GM19397 (cell line): ENCODE measurements around the gene CHD2.
"Not testable (repeated sequence)": the region's sequence is repeated elsewhere in the genome, so short reads cannot be mapped to it uniquely, and the experiment has no call there.

Source experiments
- ATAC-seq: cut with Tn5 transposase; IDR thresholded peaks from one replicate; pipeline ENCODE4 v1.9.1; 2021; ENCODE audit warnings: mild to moderate bottlenecking, moderate library complexity; ENCODE audit not compliant: unreplicated experiment

Gene CHD2

DNA sequence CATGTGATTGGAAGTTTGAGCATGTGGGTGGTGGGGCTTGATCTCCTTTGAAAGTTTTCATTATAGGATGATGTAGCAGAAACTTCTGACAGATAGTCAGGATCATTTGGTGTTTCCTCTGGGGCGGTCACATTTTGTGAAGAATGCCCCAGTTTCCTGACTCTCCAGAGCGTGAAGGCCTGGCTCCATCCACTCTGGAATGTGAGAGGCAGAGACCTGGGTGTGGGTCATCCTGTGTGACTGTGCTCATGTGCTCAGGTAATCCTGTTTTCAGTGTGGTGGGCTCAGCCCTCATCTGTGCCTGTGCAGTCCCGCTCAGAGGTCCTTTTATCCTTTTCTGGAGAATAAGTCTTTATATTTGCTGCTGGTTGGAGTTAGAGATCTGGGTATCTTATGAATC lies 107.9 kb downstream of the CHD2 start:
- no peak for ATAC-seq

- ATAC-seq: no peak
Measured at GRCh38 chr15:93012786-93013185, 112.7 kb downstream of the CHD2 start.

- no peak for ATAC-seq
Measured at GRCh38 chr15:93017526-93017925, 117.4 kb downstream of the CHD2 start.

GRCh38 chr15:93018574-93018973 lies 118.5 kb downstream of the CHD2 start:
- no peak for ATAC-seq

GRCh38 chr15:93019090-93019489 lies 119.0 kb downstream of the CHD2 start:
- ATAC-seq: no peak

DNA sequence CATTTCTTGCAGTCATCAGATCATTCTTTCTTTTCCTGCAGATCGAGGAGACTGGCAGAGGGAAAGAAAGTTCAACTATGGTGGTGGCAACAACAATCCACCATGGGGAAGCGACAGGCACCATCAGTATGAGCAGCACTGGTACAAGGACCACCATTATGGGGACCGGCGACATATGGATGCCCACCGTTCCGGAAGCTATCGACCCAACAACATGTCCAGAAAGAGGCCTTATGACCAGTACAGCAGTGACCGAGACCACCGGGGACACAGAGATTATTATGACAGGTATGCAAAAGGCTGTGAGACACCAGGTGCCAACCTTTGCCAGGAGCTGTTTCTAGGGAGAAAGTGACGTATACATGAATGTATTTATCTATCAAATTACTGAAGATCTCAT lies 119.8 kb downstream of the CHD2 start:
- ATAC-seq: no peak

GRCh38 chr15:93020976-93021772 lies 121.0 kb downstream of the CHD2 start:
- peak; percentile 54 for ATAC-seq

- ATAC-seq: no peak
Measured at GRCh38 chr15:93024293-93024692, 124.2 kb downstream of the CHD2 start.

DNA sequence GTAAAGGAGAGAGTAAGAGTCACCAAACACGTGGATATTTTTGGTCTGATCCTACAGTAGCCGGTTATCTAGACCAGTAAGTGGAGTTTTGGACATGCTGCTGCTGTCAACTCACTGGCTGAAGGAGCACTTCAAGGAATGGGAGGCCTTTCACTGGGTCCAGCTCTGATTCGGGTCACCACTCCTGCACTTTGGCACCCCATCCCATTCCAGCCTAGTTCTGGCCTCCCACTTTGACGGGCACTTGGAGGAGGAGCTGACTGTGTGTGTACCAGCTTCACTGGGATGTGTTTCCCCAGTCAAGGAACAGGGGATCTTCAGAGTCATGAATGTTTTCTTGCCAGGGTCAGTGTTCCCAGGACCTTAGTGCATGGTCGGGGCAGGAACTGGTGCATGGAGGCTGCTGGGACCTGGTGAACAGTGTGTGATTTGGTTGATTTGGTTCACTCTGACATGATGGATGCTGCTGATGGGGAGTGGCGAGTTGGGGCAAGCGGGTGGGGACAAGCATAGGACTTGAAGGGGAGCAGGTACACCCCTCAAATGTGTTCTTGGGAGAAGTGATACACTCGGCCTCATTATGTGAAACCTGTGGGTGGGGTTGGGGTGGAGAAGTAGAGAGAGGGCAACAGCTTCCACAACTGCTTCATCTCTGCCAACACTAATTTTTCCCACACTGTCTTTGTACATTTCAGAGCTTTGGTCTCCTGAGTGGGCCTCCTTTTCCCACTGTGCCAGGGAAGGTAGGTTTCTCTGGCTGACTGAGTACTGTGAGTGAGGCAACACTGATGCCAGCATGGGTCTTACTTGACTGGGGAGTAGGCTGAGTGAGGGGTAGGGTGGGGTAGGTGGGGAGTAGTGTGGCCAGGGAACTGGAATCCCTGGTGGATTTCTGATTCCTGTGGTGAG lies 124.8 kb downstream of the CHD2 start:
- no peak for ATAC-seq

DNA sequence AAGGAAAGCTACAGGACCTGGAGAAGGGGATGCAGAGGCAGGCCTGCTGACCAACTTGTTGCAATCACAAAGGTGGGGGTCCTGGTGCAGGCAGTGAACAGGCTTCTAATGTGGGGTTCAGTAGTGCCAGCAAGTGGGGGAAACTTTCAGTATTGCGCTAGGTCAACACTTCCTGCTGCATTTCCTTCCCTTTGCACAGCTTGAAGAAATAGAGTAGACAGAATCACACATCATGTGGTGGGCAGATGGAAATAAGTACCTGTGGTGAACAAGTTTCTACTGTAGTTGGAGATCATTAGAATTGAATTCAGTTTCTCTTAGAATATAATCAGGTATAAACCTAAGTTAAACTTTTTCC lies 125.5 kb downstream of the CHD2 start:
- no peak for ATAC-seq

- no peak for ATAC-seq
Measured at GRCh38 chr15:93026380-93026817, 126.3 kb downstream of the CHD2 start.

- ATAC-seq: no peak
Measured at GRCh38 chr15:93027413-93027812, 127.3 kb downstream of the CHD2 start.

GRCh38 chr15:93028111-93028631 lies 128.0 kb downstream of the CHD2 start:
- ATAC-seq: no peak

DNA sequence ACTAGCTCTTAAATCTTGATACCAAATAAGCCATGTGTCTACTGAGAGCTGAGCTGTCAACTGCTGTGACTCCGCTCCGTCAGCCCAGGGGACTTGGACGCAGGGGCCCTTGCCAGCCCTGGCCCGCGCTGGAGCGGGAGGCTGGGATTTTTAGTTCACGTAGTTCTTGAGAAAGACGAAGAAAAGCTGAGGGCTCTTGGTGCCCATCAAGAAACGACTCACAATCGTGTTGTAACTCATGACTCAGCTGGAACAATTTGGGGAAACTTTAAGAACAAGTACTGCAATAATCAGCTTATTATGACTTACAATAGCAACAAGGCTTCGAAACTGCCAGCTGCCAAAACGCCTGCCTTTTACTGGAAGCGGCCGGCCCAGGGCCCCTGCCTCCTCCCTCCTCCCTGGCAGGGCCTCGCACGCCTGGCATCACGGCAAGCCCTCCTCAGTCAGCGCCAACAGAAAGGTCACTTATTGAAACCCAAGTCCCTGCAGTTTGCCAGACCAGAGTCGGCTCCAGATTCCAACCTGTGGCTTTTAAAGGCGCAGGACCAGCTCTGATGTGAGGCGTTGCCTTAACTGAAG lies 128.6 kb downstream of the CHD2 start:
- no peak for ATAC-seq

- no peak for ATAC-seq
Measured at GRCh38 chr15:93029214-93029835, 129.2 kb downstream of the CHD2 start.

DNA sequence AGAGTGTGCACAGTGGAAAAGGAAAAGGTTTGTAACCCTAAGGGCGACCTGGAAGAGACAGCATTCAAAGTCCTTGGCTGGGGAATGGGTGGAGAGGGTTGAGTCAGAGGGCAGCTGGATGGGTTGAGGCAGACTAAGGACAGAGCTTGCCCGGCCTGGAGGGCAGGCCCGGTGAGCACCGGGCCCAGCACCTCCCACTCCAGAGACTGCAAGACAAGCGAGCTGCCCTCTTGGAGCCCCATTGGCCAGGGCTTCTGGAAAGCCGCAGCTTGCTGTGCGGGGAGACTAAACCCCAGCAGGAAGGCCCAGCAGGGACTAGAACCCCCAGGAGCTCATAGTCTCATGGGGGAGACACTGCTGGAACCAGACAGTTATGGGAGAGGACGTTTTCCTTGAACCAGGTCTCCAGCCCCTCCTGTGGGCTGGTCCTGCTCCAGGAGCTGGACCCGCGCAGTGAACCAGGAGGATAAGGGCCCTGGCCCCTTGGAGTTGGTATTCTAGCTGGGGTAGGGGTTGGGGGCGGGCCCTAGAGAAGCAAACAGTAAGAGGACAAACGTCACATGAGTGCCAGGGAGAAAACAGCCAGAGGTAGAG lies 129.8 kb downstream of the CHD2 start:
- ATAC-seq: no peak

DNA sequence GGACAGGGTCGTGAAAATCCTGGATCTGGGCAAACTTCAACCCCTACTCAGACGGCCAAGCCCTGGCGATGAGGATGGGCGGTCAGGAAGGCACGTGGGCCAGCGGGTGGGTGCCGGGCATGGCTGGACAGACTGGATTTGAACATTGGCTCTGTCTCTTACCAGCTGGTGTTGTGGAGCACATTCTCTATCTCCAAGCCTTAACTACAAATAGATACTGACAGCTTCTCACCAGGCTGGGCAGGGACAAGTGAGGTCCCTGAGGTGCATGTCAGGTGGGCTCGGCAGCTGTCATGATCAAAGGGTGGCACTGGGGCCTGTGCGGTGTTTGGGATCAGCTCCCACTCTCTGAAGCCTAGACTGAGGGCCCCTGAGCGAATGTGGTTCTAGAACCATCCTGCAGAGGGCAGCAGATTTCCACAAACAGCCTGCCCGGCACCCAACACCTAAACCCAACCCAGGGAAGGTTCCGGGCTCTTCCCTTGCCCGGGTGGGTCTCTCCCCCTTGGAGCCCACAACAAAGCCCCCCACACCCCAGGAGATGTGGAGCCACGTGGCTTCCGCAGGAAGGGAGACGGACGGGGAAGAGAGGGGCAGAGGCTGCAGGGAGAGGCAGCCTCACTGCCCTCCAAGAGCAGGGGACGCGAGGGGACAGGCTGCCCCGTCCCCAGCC lies 130.4 kb downstream of the CHD2 start:
- peak; percentile 75 for ATAC-seq

GRCh38 chr15:93031103-93031464 lies 131.0 kb downstream of the CHD2 start:
- no peak for ATAC-seq

- not testable (repeated sequence) for ATAC-seq
Measured at GRCh38 chr15:93031557-93032384, 131.6 kb downstream of the CHD2 start.
